Activated CD8-positive, alpha-beta memory T cell treated with anti-CD3 and anti-CD28 coated beads, Interleukin-2, amount 50 U/mL, for 24 hours (primary cell): ENCODE data around the gene MTERF4.

ENCODE experiments used
- DNase-seq: peaks from one replicate; pipeline ENCODE4 v3.0.0-alpha.2; 2020; ENCODE audit errors: extremely low read depth

MTERF4 gene

DNA sequence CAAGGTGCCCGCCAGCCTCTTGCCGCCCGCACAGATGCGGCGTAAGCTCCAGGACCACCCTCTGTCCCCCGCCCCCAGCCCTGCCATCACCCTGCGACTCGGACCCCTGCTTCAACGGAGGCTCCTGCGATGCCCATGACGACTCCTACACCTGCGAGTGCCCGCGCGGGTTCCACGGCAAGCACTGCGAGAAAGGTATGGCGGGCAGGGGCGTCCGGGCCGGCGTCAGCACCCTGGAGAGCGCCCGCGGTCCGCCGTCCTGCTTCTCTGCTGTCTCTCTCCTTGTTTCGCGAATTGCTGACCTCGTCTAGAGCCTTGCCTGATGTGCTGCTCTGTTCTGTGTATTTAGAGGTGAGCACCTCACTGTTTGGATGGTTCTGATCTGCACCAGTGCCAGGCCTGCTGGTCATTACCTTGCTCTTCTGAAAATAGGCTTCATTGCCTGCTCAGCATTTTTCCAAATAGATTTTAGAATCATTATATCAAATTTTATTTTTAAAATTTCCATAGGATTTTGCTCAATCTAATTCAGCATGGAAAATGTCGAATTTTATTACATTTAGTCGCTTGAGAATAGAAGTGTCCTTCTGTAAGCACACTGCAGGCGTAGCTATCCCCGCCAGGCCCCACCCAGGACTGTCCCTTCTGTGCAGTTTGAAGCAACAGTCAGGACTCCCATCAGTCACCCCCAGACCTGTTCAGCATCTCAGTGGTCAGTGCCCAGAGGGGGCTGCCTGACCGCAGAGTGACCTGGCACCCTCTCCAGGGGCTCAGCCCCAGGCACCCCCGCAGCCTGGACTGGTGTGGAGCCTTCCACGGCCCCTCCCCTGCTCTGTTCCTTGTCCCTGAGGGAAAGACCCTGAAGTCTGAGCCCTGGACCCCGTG is 52.1 kb downstream of the MTERF4 start:
- DNase-seq: no peak

GRCh38 chr2:241048949-241049343 is 53.1 kb downstream of the MTERF4 start:
- no peak for DNase-seq

GRCh38 chr2:241048149-241048948 is 53.7 kb downstream of the MTERF4 start:
- DNase-seq: no peak

DNA sequence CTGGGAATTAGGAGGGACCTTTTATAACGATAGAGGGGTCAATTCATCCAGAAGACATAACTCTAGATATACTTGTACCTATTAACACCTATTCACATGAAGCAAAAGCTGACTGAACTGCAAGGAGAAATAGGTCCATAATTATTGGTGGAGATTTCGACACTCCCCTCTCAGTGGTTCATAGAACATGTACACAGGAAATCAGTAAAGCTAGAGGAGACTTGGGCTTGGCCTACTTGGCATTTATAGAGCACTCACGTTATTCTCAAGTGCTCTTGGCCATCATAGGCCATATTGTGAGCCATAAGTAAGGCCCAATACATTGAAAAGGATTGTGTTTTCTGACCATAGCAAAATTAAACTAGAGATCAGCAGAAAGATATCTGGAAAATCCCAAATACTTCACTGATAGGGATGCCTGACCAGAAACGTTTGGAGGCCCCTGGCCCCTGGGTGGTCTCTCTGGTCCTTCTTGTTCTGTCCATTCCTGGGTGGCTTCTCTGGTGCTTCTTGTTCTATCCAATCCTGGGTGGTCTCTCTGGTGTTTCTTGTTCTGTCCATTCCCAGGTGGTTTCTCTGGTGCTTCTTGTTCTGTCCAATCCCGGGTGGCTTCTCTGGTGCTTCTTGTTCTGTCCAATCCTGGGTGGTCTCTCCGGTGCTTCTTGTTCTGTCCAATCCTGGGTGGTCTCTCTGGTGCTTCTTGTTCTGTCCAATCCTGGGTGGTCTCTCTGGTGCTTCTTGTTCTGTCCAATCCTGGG is 54.7 kb downstream of the MTERF4 start:
- DNase-seq: no peak
